HG03571 (cell line): Measurements from ENCODE around the gene CDH4.

Experiments used
- ATAC-seq: cut with Tn5 transposase; IDR thresholded peaks from one replicate; pipeline ENCODE4 v1.9.1; 2021; ENCODE audit not compliant: unreplicated experiment

Gene CDH4

GRCh38 chr20:61912665-61913422 is 660.8 kb downstream of the CDH4 start:
- ATAC-seq, result peak; percentile 61

GRCh38 chr20:61913423-61914225 is 661.6 kb downstream of the CDH4 start:
- ATAC-seq, result no peak

- ATAC-seq, result no peak
Observed at GRCh38 chr20:61915101-61915500, 663.0 kb downstream of the CDH4 start.

GRCh38 chr20:61916318-61916891 is 664.3 kb downstream of the CDH4 start:
- no peak for ATAC-seq

GRCh38 chr20:61917474-61918145 is 665.5 kb downstream of the CDH4 start:
- no peak for ATAC-seq

- no peak for ATAC-seq
Observed at GRCh38 chr20:61918548-61918947, 666.5 kb downstream of the CDH4 start.

- no peak for ATAC-seq
Observed at GRCh38 chr20:61919239-61919638, 667.2 kb downstream of the CDH4 start.

GRCh38 chr20:61919675-61920365 is 667.8 kb downstream of the CDH4 start:
- no peak for ATAC-seq

- ATAC-seq, result no peak
Observed at GRCh38 chr20:61922411-61922810, 670.4 kb downstream of the CDH4 start.

- ATAC-seq, result no peak
Observed at GRCh38 chr20:61922936-61923335, 670.9 kb downstream of the CDH4 start.

- no peak for ATAC-seq
Observed at GRCh38 chr20:61923371-61924166, 671.5 kb downstream of the CDH4 start.

GRCh38 chr20:61924211-61924857 is 672.3 kb downstream of the CDH4 start:
- ATAC-seq, result no peak

GRCh38 chr20:61924858-61925554 is 672.9 kb downstream of the CDH4 start:
- ATAC-seq, result no peak

- ATAC-seq, result no peak
Observed at GRCh38 chr20:61925555-61926252, 673.6 kb downstream of the CDH4 start.

GRCh38 chr20:61926253-61926613 is 674.2 kb downstream of the CDH4 start:
- no peak for ATAC-seq

- no peak for ATAC-seq
Observed at GRCh38 chr20:61926796-61927192, 674.7 kb downstream of the CDH4 start.

- ATAC-seq, result no peak
Observed at GRCh38 chr20:61927193-61927825, 675.2 kb downstream of the CDH4 start.
